ENCODE data around the gene THSD4. TPM values are rescaled to one million over a fixed set of nuclear protein-coding genes. Genes with fewer than 3 reads are reported as not detected.

THSD4 gene
- total RNA-seq, 4 donors from 2014 or later = 39.4 to 232 (median 127) TPM

DNA sequence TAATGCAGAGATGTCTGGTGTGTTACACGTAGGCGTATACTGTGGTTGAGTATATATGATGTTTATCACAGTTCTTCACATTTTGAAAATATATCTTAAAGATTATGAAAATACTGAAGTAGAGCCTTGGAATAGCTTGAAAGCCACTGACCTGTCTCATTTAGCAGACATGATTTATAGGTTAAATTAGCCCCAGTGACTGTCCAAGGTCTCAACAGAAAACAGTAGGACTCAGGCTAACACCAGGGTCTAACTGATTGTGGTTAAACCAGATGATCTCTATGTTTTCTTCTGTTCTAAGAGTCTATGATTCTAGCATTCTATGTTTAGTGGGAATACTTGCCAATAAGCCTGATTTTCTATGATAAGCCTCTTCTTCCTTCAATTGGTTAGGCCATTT lies 528.6 kb downstream of the THSD4 start:
- Histone ChIP-seq H3K9me3 (no peaks in the 10 kb centered on the region), H3K4me1 (peaks cover 0 to 36% (median 14%) of the 10 kb centered on the region in 3 donors), H3K4me3 (no peak overlapping the region), H3K27me3 (no peaks in the 10 kb centered on the region), H3K36me3 (no peaks in the 10 kb centered on the region), H3K27ac (no peak overlapping the region)
- TF ChIP-seq, protein P1, sequence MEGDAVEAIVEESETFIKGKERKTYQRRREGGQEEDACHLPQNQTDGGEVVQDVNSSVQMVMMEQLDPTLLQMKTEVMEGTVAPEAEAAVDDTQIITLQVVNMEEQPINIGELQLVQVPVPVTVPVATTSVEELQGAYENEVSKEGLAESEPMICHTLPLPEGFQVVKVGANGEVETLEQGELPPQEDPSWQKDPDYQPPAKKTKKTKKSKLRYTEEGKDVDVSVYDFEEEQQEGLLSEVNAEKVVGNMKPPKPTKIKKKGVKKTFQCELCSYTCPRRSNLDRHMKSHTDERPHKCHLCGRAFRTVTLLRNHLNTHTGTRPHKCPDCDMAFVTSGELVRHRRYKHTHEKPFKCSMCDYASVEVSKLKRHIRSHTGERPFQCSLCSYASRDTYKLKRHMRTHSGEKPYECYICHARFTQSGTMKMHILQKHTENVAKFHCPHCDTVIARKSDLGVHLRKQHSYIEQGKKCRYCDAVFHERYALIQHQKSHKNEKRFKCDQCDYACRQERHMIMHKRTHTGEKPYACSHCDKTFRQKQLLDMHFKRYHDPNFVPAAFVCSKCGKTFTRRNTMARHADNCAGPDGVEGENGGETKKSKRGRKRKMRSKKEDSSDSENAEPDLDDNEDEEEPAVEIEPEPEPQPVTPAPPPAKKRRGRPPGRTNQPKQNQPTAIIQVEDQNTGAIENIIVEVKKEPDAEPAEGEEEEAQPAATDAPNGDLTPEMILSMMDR (IDR thresholded peaks at IDR 0.05) = no peak
- no peak for TF ChIP-seq POLR2A (IDR thresholded peaks at IDR 0.05)
- intact Hi-C loops (cut with DNase I) = no loop called here
- no peak for DNase-seq
- 83 to 92% methylated on average over 2 of the region's 2 CpGs for WGBS, 2 donors

DNA sequence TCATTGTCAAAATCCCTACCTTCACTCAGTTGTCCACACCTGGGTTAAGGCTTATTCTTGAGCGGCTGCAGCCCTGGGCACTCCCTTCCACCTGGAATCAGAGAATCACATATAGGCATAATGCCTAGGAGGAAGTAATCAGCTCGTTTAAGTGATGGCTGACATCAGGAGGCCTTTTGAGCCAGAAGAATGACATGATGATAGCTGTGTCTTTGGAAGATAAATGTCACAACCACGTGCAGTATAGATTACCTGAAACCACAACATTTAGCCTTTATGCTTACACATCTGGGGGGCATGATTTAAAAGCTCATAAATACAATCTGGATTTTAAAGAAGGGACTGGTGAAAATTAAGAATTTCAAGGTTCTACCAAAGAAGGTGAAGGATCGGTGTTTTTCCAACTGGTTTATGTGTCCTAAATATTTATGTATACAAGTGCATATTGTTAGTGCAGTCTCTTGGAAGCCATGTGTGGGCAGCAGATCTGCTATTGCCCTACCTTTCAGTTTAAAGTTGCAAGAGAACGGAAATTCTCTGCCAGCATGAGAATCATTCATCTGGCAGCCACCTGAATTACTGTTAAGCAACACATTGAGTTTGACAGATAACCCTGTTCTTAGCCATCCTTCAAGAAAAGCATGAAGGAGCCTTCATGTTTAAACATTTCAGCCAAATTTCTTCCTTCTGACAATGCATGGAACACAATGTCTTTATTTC lies 531.7 kb downstream of the THSD4 start:
- 51 to 52% methylated on average over 5 of the region's 5 CpGs for WGBS, 2 donors
- TF ChIP-seq POLR2A (IDR thresholded peaks at IDR 0.05) = no peak
- TF ChIP-seq, protein P1 (IDR thresholded peaks at IDR 0.05) = no peak
- intact Hi-C loops (cut with DNase I) = no loop called here
- Histone ChIP-seq H3K27ac (peak overlapping the region; percentile 0 to 80 (median 50)), H3K4me3 (no peak overlapping the region), H3K4me1 (peaks cover 0 to 65% (median 33%) of the 10 kb centered on the region in 3 donors), H3K36me3 (no peaks in the 10 kb centered on the region), H3K9me3 (no peaks in the 10 kb centered on the region), H3K27me3 (no peaks in the 10 kb centered on the region)
- DNase-seq = no peak

- peaks cover 0 to 70% (median 37%) of the 10 kb centered on the region in 3 donors for H3K4me1 ChIP-seq
- no peak for TF ChIP-seq POLR2A (IDR thresholded peaks at IDR 0.05)
- TF ChIP-seq, protein P1 (IDR thresholded peaks at IDR 0.05) = no peak
- no peaks in the 10 kb centered on the region for H3K27me3 ChIP-seq
- no peak for DNase-seq
- H3K9me3 ChIP-seq = no peaks in the 10 kb centered on the region
- intact Hi-C loops (cut with DNase I) = no loop called here
- no peak overlapping the region for H3K4me3 ChIP-seq
- 20 to 29% methylated on average over 4 of the region's 4 CpGs for WGBS, 2 donors
- no peaks in the 10 kb centered on the region for H3K36me3 ChIP-seq
- peak overlapping the region; percentile 44 to 80 (median 58) for H3K27ac ChIP-seq
Observed at GRCh38 chr15:71647487-71647808, 532.2 kb downstream of the THSD4 start.

DNA sequence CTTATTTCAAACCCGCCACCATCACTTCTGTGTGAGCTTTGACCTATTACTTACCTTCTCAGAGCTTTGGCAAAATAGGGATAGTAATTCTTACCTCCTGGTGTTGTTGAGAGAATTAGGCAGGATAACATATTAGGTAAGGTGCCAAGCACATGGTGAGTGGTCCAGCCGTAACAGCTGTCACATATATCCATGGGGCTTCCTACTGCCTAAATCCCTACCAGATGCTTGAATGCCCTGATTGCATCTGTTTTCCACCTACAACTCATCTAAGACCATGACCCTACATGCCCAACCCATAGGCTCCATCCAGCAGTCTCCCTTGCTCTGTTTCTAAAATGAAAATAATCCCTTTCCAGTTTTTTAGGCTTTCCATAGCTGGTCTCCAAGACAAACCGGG lies 532.8 kb downstream of the THSD4 start:
- DNase-seq = no peak
- WGBS, 2 donors = 67 to 85% methylated on average over 3 of the region's 3 CpGs
- H3K4me1 ChIP-seq = peaks cover 0 to 77% (median 38%) of the 10 kb centered on the region in 3 donors
- TF ChIP-seq, protein P1 (IDR thresholded peaks at IDR 0.05) = no peak
- no peak for TF ChIP-seq POLR2A (IDR thresholded peaks at IDR 0.05)
- H3K36me3 ChIP-seq = no peaks in the 10 kb centered on the region
- no peaks in the 10 kb centered on the region for H3K9me3 ChIP-seq
- intact Hi-C loops (cut with DNase I) = no loop called here
- H3K27me3 ChIP-seq = no peaks in the 10 kb centered on the region
- peak overlapping the region; percentile 44 to 80 (median 58) for H3K27ac ChIP-seq
- H3K4me3 ChIP-seq = no peak overlapping the region

GRCh38 chr15:71649894-71650293 lies 534.6 kb downstream of the THSD4 start:
- 30 to 73% methylated on average over 2 to 3 of the region's 3 CpGs for WGBS, 2 donors
- Histone ChIP-seq H3K4me3 (no peak overlapping the region), H3K4me1 (peaks cover 0 to 95% (median 44%) of the 10 kb centered on the region in 3 donors), H3K9me3 (no peaks in the 10 kb centered on the region), H3K27ac (peak overlapping the region; percentile 43 to 80 (median 58)), H3K27me3 (no peaks in the 10 kb centered on the region), H3K36me3 (no peaks in the 10 kb centered on the region)
- intact Hi-C loops (cut with DNase I) = no loop called here
- DNase-seq = no peak
- TF ChIP-seq, protein P1 (IDR thresholded peaks at IDR 0.05) = peak in 1 of 6 experiments; percentile 9
- no peak for TF ChIP-seq POLR2A (IDR thresholded peaks at IDR 0.05)
